Ecto neural progenitor cell (in vitro differentiated cells): ENCODE data around the gene HIF3A.

ENCODE experiments used
- DNase-seq: peaks from one replicate; pipeline ENCODE4 v3.0.0-alpha.2; 2018; ENCODE audit warnings: low spot score

Gene HIF3A

DNA sequence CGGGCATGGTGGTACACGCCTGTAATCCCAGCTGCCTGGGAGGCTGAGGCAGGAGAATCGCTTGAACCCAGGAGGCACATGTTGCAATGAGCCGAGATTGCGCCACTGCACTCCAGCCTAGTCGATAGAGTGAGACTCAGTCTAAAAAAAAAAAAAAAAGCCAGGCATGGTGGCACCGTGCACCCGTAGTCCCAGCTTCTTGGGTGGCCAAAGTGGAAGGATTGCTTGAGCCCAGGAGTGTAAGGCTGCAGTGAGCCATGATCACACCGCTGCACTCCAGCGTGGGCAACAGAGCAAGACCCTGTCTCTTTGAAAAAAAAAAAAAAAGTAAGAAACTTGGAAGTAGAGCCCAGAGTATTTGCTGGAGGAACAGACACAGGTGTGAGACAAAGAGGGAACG is 88.8 kb downstream of the HIF3A start:
- no peak for DNase-seq

DNA sequence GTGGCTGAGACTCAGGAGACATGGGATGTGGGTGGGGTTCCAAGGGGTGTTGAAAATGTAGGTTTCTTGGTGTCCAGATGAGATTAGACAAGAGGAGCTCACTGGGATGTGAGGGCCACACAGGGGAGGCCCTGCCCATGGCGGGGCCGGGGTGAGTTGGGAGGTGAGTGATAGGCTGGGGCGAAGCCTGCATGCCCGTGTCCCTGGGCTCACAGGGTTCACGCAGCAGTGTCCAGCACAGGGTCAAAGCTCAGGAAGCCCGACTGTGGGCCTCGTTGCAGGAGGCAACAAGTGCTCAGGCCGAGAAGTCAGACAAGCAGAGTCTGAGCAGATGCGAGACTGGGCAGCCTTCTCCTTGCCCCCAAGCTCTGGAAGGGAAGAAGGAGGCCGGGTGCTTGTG is 89.3 kb downstream of the HIF3A start:
- no peak for DNase-seq

DNA sequence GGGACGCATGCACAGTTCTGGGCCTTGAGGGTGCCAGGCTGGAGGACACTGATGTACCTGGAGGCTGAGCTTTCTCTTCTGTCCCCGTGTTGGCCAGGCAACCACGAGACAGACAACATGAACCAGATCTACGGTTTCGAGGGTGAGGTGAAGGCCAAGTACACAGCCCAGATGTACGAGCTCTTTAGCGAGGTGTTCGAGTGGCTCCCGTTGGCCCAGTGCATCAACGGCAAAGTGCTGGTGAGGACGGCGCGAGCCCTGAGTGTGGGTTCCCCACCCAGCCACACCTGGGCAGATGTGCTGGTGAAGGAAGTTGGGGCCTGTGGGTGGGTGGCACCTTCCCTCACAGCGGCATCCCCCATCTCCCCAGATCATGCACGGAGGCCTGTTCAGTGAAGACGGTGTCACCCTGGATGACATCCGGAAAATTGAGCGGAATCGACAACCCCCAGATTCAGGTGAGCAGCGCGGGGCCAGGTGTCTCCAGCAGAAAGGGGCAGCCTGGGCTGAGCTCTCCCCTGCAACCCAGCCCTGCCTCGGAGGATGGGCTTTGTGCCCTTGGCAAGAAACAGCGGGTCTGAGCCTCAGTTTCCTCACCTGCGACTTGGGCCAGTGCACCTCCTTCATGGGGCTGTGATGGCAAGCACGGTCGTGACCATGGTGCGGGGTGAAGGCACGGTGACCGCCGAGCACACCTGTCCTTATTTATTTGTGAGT is 90.3 kb downstream of the HIF3A start:
- DNase-seq, result no peak

DNA sequence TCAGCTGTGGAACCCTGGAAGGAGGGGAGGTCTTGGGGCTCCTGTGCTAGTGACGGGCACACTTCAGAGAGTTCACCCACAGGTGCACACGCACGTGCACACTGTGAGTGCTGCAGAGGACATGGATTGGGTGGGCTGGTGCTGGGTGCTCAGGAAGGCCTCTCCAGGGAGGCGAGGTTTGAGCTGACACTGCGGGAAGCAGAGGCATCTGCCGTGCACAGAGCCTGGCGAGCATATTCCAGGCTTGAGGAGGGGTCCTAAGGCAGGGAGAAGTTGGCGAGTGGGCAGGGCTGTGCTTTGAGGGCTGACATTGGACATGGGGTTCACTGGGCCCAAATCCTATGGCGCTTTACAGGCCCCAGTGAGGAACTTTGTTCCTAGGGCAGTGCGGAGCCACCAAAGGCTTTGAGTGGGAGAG is 90.9 kb downstream of the HIF3A start:
- DNase-seq, result no peak

DNA sequence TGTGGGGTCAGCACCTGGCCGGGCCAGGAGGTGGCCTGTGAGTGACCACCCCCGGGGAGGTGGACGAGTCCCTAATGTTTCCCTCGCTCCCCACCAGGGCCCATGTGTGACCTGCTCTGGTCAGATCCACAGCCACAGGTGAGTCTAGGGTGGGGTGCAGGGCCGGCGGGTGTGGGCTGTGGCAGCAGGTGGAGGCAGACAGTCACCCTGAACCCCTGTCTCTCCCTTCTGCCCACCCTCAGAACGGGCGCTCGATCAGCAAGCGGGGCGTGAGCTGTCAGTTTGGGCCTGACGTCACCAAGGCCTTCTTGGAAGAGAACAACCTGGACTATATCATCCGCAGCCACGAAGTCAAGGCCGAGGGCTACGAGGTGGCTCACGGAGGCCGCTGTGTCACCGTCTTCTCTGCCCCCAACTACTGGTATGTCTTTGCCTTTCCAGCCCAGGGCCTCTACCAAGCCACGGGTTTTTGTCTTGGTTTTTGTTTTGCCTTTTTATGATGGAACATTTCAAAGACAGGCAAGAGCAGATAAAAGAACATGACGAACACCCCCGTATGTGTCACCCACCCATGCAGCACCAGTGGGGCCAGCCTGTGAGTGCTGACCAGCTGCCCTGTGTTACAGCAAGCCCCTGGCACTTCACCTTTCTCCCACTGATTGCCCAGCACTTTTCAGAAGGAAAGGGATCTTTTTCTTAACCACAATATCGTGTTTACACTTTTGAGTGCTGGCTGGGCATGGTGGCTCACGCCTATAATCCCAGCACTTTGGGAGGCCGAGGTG is 91.7 kb downstream of the HIF3A start:
- no peak for DNase-seq

DNA sequence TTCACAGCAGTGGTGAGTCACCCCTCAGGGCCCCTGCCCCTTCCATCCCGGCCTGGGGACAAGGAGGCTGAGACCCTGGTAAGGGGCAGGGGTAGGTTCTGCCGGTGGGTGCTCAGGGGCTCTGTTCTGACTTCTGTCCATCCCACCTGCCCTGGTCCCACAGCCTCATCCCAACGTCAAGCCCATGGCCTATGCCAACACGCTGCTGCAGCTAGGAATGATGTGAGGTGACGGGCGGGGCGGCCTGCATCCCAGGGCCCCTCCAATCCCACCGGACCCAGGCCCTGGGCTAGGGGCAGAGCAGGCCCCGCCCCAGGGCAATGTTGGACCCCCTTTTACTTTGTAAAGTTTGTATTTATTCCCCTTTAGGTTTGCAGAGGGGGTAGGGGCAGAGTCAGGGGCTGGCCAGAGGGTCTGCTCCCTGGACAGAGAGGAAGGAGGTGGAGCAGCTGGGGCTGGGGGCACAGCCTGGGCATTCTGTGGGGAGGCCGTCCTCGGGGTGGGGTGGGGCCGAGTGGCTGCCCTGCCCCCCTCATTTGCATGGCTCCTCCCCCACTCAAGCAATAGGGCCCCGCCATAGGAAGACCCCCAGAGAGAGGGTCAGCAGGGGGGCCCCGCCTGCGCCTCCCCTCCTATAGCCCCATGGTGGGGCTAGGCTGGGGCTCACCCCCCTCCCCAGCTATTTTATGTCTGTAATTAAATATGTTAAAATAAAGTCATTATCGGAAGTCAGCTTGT is 93.4 kb downstream of the HIF3A start:
- DNase-seq, result no peak

DNA sequence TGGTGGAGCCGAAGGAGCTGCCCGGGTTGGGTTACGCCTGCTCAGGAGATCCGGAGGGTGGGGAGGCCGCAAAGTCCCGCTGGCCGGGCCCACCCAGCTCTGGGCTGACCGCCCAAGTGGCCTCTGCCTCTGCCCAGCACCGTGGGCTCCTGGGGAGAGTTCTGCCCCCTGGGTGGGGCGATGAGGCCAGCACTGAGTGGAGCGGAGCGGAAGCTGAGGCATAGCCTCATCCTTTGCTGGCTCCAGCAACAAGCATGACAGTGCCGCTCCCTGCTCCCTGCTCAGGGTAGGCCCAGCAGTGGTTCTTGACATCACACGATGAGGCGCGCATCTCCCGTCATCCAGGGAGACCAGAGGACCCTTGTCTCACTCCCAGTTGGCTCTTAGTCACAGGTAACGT is 94.0 kb downstream of the HIF3A start:
- DNase-seq, result no peak

DNA sequence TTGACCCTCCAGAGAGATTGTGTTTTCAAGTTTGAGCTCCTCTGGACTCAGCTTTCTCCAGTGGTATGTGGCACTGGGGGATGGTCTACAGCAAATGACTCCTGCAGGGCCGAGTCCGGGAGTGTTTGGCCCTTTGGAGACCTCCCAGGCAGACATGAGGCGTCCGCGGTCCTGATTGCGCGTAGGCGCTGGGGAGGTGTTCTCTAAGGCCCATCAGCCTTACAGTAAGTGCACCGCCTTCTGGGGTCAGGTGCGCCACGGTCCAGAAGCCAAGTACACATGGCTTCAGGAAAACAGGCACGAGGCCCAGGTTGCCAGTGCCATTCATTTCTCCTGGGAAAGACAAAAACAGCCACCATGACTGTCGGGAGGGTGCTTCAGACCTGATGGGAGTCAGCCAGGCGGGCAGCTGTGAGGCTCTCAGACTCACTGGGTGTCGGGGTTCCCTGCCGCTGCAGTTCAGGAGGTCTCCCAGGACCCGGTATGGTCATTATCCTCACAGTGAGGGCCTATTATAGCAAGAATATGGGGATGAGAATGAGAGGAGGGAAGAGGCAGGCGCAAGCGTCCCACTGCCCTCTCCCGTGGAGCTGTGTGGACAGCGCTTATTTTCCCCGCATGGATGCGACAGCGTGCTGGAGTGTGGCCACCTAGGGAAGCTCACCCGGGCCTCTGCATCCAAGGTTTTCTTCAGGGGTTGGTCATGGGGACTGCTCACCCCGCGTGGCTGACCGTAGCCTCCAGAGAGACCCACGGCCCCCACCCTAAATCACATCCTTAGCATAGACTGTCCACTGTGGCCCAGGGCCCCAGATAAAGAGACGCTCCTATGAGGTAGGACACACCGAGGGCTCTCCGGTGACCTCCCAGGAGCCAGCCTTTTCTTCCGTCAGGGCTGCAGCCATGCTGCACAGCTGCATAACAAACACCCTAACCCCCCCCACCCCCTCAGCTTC is 94.7 kb downstream of the HIF3A start:
- DNase-seq, result peak; percentile 45

DNA sequence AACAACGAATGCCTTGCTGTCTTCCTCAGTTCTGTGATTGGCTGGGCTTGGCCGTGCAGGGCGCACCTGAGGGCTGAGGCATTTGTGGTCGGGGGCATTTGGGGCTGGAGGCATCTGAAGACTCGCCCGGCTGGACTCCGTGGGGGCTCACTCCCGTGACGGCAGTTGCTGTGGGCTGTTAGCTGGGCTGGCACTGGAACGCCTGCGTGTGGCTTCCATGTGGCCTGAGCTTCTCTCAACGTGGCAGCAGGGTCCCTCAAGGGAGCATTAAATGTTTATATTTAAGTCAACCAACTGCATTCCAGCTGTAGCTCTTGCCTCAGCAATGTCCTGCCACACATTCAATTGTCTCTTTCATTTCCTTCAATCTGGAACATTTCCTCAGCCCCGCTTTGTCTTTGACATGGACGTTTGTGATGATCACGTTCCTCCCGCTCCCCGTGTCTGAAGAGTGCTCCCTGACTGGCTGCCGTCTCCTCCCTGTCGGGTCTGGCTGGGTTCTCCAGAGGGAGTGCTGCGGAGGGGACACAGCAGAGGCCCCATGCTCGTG is 95.5 kb downstream of the HIF3A start:
- DNase-seq, result no peak

DNA sequence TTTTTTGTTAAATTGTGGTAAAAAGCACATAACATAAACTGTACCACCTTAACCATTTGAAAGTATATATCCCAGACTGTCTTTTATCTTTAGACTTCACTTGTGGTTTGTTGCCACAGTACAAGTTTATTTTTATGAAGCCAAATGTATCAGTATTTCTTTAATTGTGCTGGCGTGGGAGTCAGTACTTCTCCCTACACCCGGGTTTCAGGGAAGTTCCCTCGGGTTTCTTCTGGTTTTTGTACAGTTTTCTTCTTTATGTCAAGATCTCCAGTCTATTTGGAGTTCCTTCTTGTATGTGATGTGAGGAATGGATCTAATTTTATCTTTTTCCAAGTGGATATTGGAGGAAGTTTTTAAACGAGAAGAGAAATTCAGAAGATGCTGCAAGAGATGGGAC is 96.0 kb downstream of the HIF3A start:
- no peak for DNase-seq
